A673 (cell line): ENCODE measurements around the gene CRACDL. TPM values are rescaled to one million over a fixed set of nuclear protein-coding genes. Genes with fewer than 3 reads are reported as not detected.
A peak's percentile ranks its signal among the peaks of the same experiment; 100 is the strongest.

Source experiments
- BruUV-seq: library from RNA; stranded (reverse); fragments of 400-500 nt; replicated peaks from 2 replicates; lab custom pipeline; 2021; lab: Mats Ljungman, UMichigan
- CTCF ChIA-PET: fragments of 300-600 bp; sonication (Branson Sonifier 250); formaldehyde crosslinking; loops from one replicate; lab custom pipeline; 2022; ENCODE audit warnings: antibody characterized with exemption; lab: Charles Lee
- POLR2A ChIA-PET: fragments of 300-600 bp; sonication (Branson Sonifier 250); formaldehyde crosslinking; loops from one replicate; lab custom pipeline; 2022; ENCODE audit warnings: antibody characterized with exemption; ENCODE audit not compliant: low non-redundant PET; lab: Charles Lee
- DNase-seq: peaks from one replicate; pipeline ENCODE4 v3.0.0-alpha.2; 2015; ENCODE audit warnings: low spot score
- H3K27ac ChIP-seq: fragments of 200-600 bp; sonication (generic); 2 replicates; pipeline ENCODE4 v1.5.1; 2016; ENCODE audit warnings: mixed run types, low read depth, mild to moderate bottlenecking, mixed read lengths, antibody characterized with exemption, low read length; ENCODE audit not compliant: poor library complexity, severe bottlenecking
- H3K27me3 ChIP-seq: fragments of 200-600 bp; sonication (generic); replicated peaks from 2 replicates; pipeline ENCODE4 v1.6.1; 2017; ENCODE audit warnings: mixed run types, low read depth, mild to moderate bottlenecking, mixed read lengths, antibody characterized with exemption, low read length; ENCODE audit not compliant: insufficient read depth, poor library complexity
- H3K36me3 ChIP-seq: fragments of 200-600 bp; sonication (generic); 2 replicates; pipeline ENCODE4 v1.6.1; 2016; ENCODE audit warnings: mixed run types, mild to moderate bottlenecking, mixed read lengths, antibody characterized with exemption, low read length; ENCODE audit not compliant: insufficient read depth, poor library complexity, severe bottlenecking
- H3K4me1 ChIP-seq: fragments of 200-600 bp; sonication (generic); 2 replicates; pipeline ENCODE4 v1.6.1; 2017; ENCODE audit warnings: mixed run types, mild to moderate bottlenecking, mixed read lengths, antibody characterized with exemption, low read length; ENCODE audit not compliant: insufficient read depth, poor library complexity, severe bottlenecking
- H3K4me3 ChIP-seq: fragments of 200-600 bp; sonication (generic); 2 replicates; pipeline ENCODE4 v1.5.1; 2016; ENCODE audit warnings: low read depth, mixed run types, mild to moderate bottlenecking, mixed read lengths, low read length; ENCODE audit not compliant: poor library complexity, severe bottlenecking
- H3K9me3 ChIP-seq: fragments of 200-600 bp; sonication (generic); 2 replicates; pipeline ENCODE4 v1.6.1; 2016; ENCODE audit warnings: mixed run types, low read depth, mild to moderate bottlenecking, mixed read lengths, antibody characterized with exemption, low read length; ENCODE audit not compliant: poor library complexity, severe bottlenecking
- EZH2 ChIP-seq: fragments of 200-600 bp; sonication (generic); IDR thresholded peaks from 2 replicates; pipeline ENCODE4 v1.6.1; 2017; ENCODE audit warnings: borderline replicate concordance, low read depth, mild to moderate bottlenecking, mixed read lengths, antibody characterized with exemption, low read length; ENCODE audit not compliant: poor library complexity, severe bottlenecking
- intact Hi-C: fragments of 100-400 bp; cut with micrococcal nuclease; formaldehyde crosslinking; loops from one replicate; pipeline ENCODE4 v1.10.0; 2022; ENCODE audit not compliant: unreplicated experiment
- total RNA-seq: library from RNA; stranded (reverse); gene quantifications from 2 replicates; pipeline ENCODE4 v1.2.3, GENCODE V29; 2021
- TF ChIP-seq, protein P1 (sequence below): fragments of 300-800, 200-600 bp; sonication (generic); conservative IDR thresholded peaks from 2 replicates; pipeline ENCODE4 v1.5.1; 2017; ENCODE audit warnings: low read depth, mild to moderate bottlenecking, antibody characterized with exemption, low read length, moderate library complexity, mixed read lengths

CRACDL gene
- total RNA-seq, 1 experiment from 2014 or later = not detected

DNA sequence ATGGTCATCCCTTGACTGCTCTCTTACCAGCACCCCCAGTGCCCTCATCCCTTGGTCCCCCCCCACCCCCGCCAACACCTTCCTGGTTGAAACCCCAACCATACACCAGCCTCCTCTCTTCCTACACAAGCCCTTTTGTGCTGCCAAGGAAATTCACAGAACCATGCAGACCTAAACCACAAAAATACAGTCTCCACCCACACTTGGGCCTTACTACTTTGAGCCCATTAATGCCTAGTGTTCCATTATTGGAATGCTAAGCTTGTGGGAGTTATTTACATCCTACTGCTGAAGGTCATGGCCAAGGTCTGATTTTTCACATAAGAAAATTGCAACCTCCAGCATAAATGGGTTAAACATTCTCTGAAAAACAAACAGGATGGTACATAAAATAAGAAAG, 4.1 kb upstream of the CRACDL start:
- DNase-seq = no peak
- BruUV-seq = no TSS peak
- TF ChIP-seq, protein P1, sequence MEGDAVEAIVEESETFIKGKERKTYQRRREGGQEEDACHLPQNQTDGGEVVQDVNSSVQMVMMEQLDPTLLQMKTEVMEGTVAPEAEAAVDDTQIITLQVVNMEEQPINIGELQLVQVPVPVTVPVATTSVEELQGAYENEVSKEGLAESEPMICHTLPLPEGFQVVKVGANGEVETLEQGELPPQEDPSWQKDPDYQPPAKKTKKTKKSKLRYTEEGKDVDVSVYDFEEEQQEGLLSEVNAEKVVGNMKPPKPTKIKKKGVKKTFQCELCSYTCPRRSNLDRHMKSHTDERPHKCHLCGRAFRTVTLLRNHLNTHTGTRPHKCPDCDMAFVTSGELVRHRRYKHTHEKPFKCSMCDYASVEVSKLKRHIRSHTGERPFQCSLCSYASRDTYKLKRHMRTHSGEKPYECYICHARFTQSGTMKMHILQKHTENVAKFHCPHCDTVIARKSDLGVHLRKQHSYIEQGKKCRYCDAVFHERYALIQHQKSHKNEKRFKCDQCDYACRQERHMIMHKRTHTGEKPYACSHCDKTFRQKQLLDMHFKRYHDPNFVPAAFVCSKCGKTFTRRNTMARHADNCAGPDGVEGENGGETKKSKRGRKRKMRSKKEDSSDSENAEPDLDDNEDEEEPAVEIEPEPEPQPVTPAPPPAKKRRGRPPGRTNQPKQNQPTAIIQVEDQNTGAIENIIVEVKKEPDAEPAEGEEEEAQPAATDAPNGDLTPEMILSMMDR = no peak
- TF ChIP-seq EZH2 = no peak
- CTCF ChIA-PET = no interaction called here
- intact Hi-C loops = no loop called here
- Histone ChIP-seq H3K27me3 (peaks cover 43% of the 10 kb centered on the region), H3K4me1 (no peaks in the 10 kb centered on the region), H3K9me3 (no peaks in the 10 kb centered on the region), H3K4me3 (no peak overlapping the region), H3K36me3 (no peaks in the 10 kb centered on the region), H3K27ac (no peak overlapping the region)
- POLR2A ChIA-PET = no interaction called here

DNA sequence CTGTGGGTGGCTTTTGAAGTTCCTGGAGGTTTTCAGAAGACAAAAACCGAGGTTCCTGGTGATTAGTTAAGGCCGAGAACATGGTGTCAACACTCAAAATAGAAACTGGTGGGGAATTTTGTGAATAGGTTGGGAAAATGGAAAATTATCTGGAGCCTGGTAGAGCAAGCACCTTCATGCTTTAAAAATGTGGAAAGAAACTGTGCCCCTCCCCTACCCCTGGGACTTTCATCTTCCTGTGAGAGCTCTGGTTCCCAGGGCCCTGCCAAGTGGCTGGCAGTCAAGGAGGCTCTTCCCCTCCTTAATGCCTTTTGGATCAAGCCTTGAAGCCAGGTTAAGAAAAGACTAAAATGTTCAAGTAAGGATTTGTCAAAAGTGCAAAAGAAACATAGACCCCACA, 1.9 kb upstream of the CRACDL start:
- Histone ChIP-seq H3K36me3 (no peaks in the 10 kb centered on the region), H3K4me3 (no peak overlapping the region), H3K27ac (no peak overlapping the region), H3K9me3 (no peaks in the 10 kb centered on the region), H3K4me1 (no peaks in the 10 kb centered on the region), H3K27me3 (peaks cover 53% of the 10 kb centered on the region)
- DNase-seq = no peak
- TF ChIP-seq, protein P1 = no peak
- TF ChIP-seq EZH2 = no peak
- intact Hi-C loops = no loop called here
- BruUV-seq = no TSS peak
- POLR2A ChIA-PET = no interaction called here
- CTCF ChIA-PET = no interaction called here

DNA sequence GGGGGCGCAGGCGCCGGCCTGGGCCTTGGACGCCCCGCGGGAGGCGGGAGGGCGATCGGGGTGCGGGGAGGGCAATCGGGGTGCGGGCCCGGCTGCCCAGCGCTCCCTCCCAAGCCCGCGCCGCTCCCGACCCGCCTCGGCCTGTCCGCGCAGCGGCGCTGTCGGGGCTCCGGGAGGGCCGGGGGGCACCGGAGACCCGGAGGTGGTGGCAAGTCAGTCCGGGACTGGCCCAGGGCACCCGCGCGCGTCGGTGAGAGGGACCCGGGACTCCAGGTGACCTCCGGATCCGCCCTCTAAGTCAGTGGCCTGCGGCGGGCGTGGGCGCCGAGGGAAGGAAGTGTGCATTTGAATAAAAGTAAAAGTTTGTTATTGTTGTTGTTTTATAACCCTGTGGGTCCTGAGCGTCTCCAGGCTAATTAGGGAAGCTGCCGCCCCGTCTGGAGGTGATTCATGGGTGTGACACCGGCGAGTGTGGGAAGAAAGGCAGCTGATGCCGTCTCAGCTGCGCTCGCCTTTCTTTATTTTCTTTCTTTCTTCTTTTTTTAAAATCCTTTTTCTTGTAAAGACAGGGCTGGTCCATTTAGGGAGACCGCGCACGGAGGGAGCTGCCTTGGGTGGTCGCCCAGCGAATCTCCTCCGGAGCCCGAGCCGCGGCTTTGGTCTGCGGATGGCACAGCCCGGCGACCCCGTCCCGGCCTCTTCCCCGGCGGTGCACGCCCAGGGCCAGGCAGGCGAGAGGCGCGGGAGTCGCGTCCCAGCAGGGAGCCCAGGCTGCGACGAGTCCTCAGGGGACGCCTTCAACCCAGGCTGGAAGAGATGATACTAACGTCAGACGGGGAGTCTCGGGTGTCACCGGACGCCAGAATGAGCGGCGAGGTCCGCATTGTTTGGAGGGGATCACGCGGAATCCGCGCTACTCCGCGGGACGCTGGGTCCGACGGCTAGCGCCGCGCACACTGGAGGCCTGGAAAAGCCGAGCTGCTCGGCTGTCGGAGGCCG, 627 bp upstream of the CRACDL start:
- POLR2A ChIA-PET = no interaction called here
- H3K9me3 ChIP-seq = no peaks in the 10 kb centered on the region
- no TSS peak for BruUV-seq
- no peaks in the 10 kb centered on the region for H3K4me1 ChIP-seq
- peak overlapping the region; percentile 26 for H3K4me3 ChIP-seq
- no peak overlapping the region for H3K27ac ChIP-seq
- peaks cover 53% of the 10 kb centered on the region for H3K27me3 ChIP-seq
- intact Hi-C loops = no loop called here
- TF ChIP-seq EZH2 = peak; percentile 75
- TF ChIP-seq, protein P1 = no peak
- H3K36me3 ChIP-seq = no peaks in the 10 kb centered on the region
- DNase-seq = no peak
- CTCF ChIA-PET = interaction anchor here (0.6 kb wide), 1 partner anchor 245 kb away, joined by 4 read pairs; the partner anchor contains the start of genes MITD1 and MRPL30
